UCSD-AML1 (cell line): Measurements from ENCODE around the gene CHST8.
A peak's percentile ranks its signal among the peaks of the same experiment; 100 is the strongest.
"Not testable (repeated sequence)": the region's sequence is repeated elsewhere in the genome, so short reads cannot be mapped to it uniquely, and the experiment has no call there.

Experiments
- DNase-seq: peaks from one replicate; lab custom pipeline; 2025; ENCODE audit not compliant: unreplicated experiment; lab: John Stamatoyannopoulos, UW

The CHST8 gene, protein sequence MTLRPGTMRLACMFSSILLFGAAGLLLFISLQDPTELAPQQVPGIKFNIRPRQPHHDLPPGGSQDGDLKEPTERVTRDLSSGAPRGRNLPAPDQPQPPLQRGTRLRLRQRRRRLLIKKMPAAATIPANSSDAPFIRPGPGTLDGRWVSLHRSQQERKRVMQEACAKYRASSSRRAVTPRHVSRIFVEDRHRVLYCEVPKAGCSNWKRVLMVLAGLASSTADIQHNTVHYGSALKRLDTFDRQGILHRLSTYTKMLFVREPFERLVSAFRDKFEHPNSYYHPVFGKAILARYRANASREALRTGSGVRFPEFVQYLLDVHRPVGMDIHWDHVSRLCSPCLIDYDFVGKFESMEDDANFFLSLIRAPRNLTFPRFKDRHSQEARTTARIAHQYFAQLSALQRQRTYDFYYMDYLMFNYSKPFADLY

GRCh38 chr19:33621811-33622504 lies at the start of gene CHST8:
Gene CHST8 (plus strand): TSS chr19:33621953. CDS start chr19:33689262, 67,309 bp downstream.
- DNase-seq = no peak

- DNase-seq = no peak
Observed at GRCh38 chr19:33572929-33573328, 48.8 kb upstream of the CHST8 start.

DNA sequence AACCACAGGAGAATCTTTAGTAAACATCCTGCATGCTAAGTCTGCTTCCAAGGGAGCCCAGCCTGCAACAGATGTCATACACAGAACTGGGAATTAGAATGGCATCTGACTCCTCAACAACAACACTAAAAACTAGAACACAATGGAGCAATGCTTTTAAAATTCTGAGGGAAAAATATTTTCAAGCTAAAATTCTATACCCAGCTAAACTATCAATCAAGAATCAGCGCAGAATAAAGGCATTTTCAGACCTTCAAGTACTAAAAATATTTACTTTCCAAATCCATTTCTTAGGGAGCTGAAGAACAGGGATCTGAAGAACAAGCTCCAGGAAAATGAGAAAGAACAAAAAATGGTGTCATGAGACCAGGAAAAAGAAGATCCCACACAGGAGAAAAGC lies 46.9 kb upstream of the CHST8 start:
- DNase-seq = no peak

DNA sequence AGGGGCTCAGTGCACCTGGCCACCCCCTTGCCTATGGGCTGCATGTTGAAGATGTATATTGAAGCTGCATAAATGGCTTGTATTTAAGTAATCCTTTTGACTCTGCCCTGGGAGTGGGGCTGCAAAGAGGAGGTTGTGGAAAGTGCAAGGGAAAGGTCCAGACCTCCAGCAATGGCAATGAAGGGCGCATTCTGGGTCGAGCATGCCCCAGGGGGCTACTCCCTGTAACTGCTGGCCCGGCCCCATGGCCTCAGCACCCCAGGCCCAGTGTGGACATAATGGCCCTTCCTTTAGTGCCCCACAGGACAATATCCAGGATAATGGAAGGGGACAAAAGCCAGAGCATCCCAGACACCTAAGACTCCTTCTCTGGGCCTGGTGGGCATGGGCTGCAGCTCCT lies 43.1 kb upstream of the CHST8 start:
- no peak for DNase-seq

DNA sequence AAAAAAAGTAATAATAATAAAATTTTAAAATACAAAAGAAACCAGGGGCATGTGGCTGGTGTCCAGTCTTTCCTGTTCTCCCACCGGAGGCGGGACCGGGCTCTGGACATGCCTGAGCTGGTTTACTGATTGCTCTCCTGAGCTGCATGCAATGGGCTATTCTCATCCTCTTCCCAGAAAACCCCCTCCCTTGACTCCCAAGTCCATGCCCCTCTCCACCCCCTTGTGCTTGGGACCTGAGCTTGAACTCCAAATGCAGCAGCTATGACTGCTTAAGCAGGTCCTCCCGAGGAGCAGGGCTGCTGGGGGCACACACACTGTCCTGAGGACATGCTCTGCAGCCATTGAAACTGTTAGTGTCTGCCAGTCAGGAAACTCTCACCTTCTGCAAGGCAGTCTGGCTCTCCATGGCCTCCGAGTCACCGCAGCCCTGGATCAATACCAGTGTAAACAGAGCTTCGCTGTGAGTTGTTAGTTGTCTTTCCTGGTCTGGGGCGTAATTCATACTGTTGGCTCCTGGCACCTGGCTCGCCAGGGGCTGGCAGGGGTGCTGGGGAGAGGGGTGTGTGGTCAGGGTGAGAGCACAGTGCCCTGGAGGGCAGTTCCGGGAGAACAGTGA lies 41.6 kb upstream of the CHST8 start:
- DNase-seq = no peak

DNA sequence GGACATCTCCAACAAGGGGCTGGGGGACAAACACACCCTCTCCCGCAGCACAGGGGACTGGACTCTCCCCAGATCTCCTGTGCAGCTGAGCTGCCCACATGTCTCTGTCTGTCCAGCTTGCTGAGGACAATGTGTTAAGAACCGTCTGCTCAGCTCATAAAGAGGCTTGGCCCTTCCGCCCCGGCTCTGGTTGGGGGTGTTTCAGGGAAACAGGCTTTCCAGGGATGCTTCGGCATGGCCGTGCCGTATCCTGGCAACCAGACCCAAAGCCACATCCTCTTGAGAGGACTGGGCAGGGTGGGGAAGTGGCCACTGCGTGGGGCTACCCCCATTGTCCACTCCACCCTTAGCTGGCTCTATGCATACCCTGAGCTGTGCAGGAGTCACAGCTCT lies 41.1 kb upstream of the CHST8 start:
- no peak for DNase-seq

DNA sequence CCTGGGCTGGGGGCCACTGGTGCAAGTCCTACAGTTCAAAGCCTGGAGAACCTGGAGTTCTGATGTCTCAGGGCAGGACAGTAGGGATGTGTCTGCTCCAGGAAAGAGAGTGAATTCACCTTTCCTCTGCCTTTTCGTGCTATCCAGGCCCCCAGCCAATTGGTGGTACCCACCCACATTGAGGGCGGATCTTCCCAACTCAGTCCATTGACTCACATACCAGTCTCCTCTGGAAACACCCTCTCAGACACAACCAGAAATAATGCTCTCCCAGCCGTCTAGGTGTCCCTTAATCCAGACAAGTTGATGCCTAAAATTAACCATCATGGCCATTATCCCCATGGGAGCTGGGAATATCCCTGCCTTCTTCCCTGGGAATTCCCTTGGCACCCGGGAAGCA lies 38.8 kb upstream of the CHST8 start:
- no peak for DNase-seq

DNA sequence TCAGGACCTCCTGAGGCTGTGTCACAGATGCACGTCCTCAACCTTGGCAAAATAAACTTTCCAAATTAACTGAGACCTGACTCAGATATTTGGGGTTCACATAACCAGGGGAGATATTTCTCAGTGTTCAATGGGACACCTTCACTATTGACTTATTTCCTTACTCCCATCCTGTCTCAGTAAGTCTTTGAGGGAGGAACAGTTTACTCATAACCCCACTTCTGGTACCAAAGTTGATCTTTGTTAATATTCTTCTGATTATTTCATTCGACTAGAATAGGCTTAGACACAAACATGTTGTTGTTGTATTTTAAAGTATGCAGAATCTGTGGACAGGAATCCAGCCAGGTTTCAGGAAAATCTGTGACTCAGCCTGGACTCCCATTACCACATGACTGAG lies 34.6 kb upstream of the CHST8 start:
- DNase-seq = no peak

GRCh38 chr19:33590224-33590623 lies 31.5 kb upstream of the CHST8 start:
- no peak for DNase-seq

- peak; percentile 38 for DNase-seq
Observed at GRCh38 chr19:33595783-33596182, 26.0 kb upstream of the CHST8 start.

- DNase-seq = no peak
Observed at GRCh38 chr19:33601583-33601982, 20.2 kb upstream of the CHST8 start.

GRCh38 chr19:33602576-33603204 lies 19.1 kb upstream of the CHST8 start:
- DNase-seq = no peak

- DNase-seq = no peak
Observed at GRCh38 chr19:33603377-33603776, 18.4 kb upstream of the CHST8 start.

- DNase-seq = no peak
Observed at GRCh38 chr19:33604651-33605050, 17.1 kb upstream of the CHST8 start.

- not testable (repeated sequence) for DNase-seq
Observed at GRCh38 chr19:33605803-33606295, 15.9 kb upstream of the CHST8 start.

GRCh38 chr19:33606556-33606955 lies 15.2 kb upstream of the CHST8 start:
- no peak for DNase-seq

- DNase-seq = no peak
Observed at GRCh38 chr19:33609353-33609752, 12.4 kb upstream of the CHST8 start.

DNA sequence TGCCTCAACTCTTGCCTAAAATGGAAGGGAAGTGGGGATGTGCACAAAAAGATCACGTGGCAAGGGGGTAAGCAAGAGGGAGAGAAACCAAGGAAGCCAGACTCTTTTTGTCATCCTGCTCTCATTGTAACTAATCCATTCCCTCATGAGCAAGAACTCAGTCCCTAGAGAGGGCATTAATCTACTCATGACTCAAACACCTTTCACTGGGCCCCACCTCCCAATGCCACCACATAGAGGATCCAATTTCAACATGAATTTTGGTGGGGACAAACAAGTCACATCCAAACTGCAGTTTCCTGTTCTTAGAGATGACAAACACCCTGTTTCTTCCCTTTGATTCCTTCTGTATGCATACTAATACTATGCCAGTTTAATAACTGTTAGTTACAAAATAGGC lies 11.2 kb upstream of the CHST8 start:
- no peak for DNase-seq

DNA sequence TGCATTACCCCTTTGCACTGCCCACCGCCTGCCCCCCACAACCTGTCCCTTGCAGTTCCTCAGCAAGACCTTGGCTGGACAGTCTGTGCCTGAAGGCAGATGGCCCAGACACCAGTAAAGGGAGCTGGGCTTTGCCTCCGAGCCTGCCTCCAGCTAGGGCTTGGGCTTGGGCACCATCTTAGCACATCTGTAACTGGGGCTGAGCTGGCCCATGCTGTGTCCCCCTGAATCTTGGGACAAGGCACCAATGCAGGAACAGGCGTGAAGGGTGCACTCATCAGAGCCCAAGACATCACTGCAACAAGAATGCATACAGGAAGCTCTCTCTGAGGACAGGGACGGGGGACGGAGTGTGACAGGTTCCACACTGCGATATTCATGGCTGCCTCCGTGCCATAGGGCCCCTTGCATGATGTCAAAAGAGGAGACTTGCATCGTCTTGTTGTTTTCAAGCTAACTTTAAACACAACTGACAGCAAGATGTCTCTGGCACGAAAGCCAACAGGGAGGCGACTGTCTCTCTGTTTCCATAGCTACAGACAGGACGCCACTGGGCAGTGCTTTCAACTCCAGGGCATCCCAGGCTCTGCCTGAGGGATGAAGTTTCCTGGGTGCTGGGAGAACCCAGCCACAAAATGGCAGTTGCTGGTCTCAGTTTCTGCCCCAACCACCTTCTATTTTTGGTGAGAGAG lies 8.7 kb upstream of the CHST8 start:
- DNase-seq = no peak

DNA sequence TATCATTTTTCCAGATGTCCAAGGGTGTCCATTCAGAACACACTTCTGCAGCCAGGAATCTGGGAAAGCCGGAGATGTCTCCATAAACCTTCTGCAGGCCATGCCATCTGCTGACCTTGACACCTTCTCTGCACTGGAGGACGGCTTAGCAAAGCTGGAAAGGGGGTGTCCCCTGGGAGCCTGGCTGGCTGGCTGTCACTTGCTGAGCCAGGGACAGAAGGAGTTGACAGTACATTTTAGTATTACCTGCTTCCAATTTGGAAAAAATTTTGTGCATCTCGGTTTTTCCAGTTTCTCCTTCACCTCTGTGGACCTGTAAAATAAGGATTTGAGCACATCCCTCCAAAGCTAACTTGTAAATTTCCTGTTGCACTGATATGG lies 8.1 kb upstream of the CHST8 start:
- DNase-seq = no peak

DNA sequence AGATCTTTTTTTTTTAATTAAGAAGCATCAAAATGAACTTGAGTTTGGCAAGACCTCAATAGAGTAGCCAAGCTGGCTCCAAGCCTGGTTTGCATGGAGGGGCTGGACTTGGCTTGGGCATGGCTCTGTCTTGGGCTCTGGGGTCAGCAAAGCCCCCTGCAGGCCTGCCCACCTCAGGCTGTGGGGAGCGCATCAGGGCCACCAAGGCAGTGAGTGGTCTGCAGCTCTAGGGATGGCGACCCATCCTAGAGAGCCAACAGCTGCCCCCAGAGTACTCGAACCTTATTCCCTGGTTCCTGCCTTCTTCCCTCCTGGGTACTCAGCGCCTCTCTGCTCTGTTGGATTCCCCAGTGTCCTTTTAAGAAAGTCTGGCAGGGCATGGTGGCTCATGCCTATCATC lies 5.4 kb upstream of the CHST8 start:
- DNase-seq = no peak
